Upper lobe of right lung (tissue), 1 donor: ENCODE measurements around the gene ZNF418. TPM values are rescaled to one million over a fixed set of nuclear protein-coding genes. Genes with fewer than 3 reads are reported as not detected.

ENCODE experiments used
- ATAC-seq: fragments of 200-7000 bp; cut with Tn5 transposase; one replicate; pipeline ENCODE4 v1.9.1; 2020; ENCODE audit warnings: mild to moderate bottlenecking, moderate library complexity
- DNase-seq: peaks from one replicate; pipeline ENCODE4 v3.0.0-alpha.2; 2020
- H3K27ac ChIP-seq: fragments of 200-600 bp; one replicate; pipeline ENCODE4 v1.8.0; 2022
- H3K27me3 ChIP-seq: fragments of 200-600 bp; one replicate; pipeline ENCODE4 v1.8.0; 2022; ENCODE audit warnings: mild to moderate bottlenecking
- H3K36me3 ChIP-seq: fragments of 200-600 bp; one replicate; pipeline ENCODE4 v1.8.0; 2022
- H3K4me1 ChIP-seq: fragments of 200-600 bp; one replicate; pipeline ENCODE4 v1.8.0; 2022
- H3K4me3 ChIP-seq: fragments of 200-600 bp; one replicate; pipeline ENCODE4 v1.8.0; 2022; ENCODE audit warnings: mild to moderate bottlenecking
- H3K9me3 ChIP-seq: fragments of 200-600 bp; one replicate; pipeline ENCODE4 v1.8.0; 2022
- CTCF ChIP-seq: fragments of 200-600 bp; IDR thresholded peaks from one replicate; pipeline ENCODE4 v1.8.0; 2022; ENCODE audit warnings: antibody characterized with exemption
- intact Hi-C: fragments of 100-400 bp; cut with DNase I; formaldehyde crosslinking; loops from one replicate; pipeline ENCODE4 v1.11.0; 2022
- total RNA-seq: library from RNA; stranded (reverse); fragmentation: NEBNext Ultra II Directional; extraction: Animal tissue kit (Norgen Biotek cat#: 25700); gene quantifications from one replicate; pipeline ENCODE4 v1.2.1, GENCODE V29; 2021
- donor health status: DM: no; HTN: yes; CAD: no; lungs with severe emphysema.

ZNF418 gene
- total RNA-seq, 1 donor from 2014 or later = 5.0 TPM

GRCh38 chr19:57872450-57872849, 62.8 kb downstream of the ZNF418 start:
- peaks cover 56% of the 10 kb centered on the region for H3K9me3 ChIP-seq
- TF ChIP-seq CTCF = no peak
- H3K27ac ChIP-seq = no peak overlapping the region
- no peak overlapping the region for H3K4me3 ChIP-seq
- ATAC-seq (no peak), DNase-seq (no peak)
- no peaks in the 10 kb centered on the region for H3K27me3 ChIP-seq
- no peaks in the 10 kb centered on the region for H3K4me1 ChIP-seq
- peaks cover 10% of the 10 kb centered on the region for H3K36me3 ChIP-seq
- intact Hi-C loops = no loop called here

Other genes starting within 250 kb of the ZNF418 start
- 4.5 TPM for gene ZNF154, start 226.2 kb downstream of the ZNF418 start, total RNA-seq
- 7.1 TPM for gene ZNF671, start 207.8 kb downstream of the ZNF418 start, total RNA-seq
- gene ZNF776, start 188.6 kb downstream of the ZNF418 start, total RNA-seq = 15.1 TPM
- 18.5 TPM for gene ZNF586, start 165.7 kb downstream of the ZNF418 start, total RNA-seq
- 10.9 TPM for gene ZNF552, start 120.5 kb downstream of the ZNF418 start, total RNA-seq
- 12.2 TPM for gene ZNF587B, start 105.1 kb downstream of the ZNF418 start, total RNA-seq
- gene ZNF587, start 85.5 kb downstream of the ZNF418 start, total RNA-seq = 27.3 TPM
- 12.3 TPM for gene ZNF814, start 46.4 kb downstream of the ZNF418 start, total RNA-seq
- 17.7 TPM for gene ZNF417, start 18.8 kb downstream of the ZNF418 start, total RNA-seq
- gene ZNF256, start 12.3 kb upstream of the ZNF418 start, total RNA-seq = 5.8 TPM
- 0.90 TPM for gene C19orf18, start 39.1 kb upstream of the ZNF418 start, total RNA-seq
- gene ZNF606, start 67.4 kb upstream of the ZNF418 start, total RNA-seq = 15.4 TPM
- not detected for gene ZSCAN1, start 98.6 kb upstream of the ZNF418 start, total RNA-seq
- gene ZNF135, start 123.9 kb upstream of the ZNF418 start, total RNA-seq = 4.1 TPM
- gene ZSCAN18, start 162.8 kb upstream of the ZNF418 start, total RNA-seq = 47.3 TPM
- gene ZNF329, start 215.4 kb upstream of the ZNF418 start, total RNA-seq = 7.4 TPM
- 31.9 TPM for gene ZNF274, start 247.7 kb upstream of the ZNF418 start, total RNA-seq